GM18870 (cell line): Measurements from ENCODE around the gene TMEM35B.
"Not testable (repeated sequence)": the region's sequence is repeated elsewhere in the genome, so short reads cannot be mapped to it uniquely, and the experiment has no call there.

ENCODE experiments used
- ATAC-seq: cut with Tn5 transposase; IDR thresholded peaks from one replicate; pipeline ENCODE4 v1.9.1; 2021; ENCODE audit warnings: moderate library complexity; ENCODE audit not compliant: unreplicated experiment

The TMEM35B gene

GRCh38 chr1:34976384-34977209, 8.6 kb downstream of the TMEM35B start:
- ATAC-seq, result no peak

- no peak for ATAC-seq
Measured at GRCh38 chr1:34975771-34976170, 9.4 kb downstream of the TMEM35B start.

GRCh38 chr1:34975338-34975737, 9.8 kb downstream of the TMEM35B start:
- no peak for ATAC-seq

GRCh38 chr1:34974626-34975025, 10.5 kb downstream of the TMEM35B start:
- no peak for ATAC-seq

DNA sequence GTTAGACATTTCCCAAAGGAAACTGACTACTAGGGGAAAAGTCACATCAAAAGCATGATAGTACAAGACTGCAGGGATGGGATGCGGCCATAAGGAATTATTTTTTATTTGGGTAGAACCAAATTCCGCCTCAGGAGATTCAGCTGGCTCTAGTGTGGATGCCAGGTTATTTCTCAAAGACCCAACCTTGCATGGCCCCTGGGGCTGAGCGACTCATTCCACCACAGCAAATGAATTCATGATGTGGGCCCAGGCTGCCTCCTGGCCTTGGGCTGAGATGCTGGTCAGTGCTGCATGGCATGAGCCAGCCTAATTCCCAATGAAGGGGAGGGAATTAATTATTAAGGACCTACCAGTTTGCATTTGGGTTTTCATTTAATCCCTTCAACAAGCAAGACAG, 11.8 kb downstream of the TMEM35B start:
- ATAC-seq, result no peak

DNA sequence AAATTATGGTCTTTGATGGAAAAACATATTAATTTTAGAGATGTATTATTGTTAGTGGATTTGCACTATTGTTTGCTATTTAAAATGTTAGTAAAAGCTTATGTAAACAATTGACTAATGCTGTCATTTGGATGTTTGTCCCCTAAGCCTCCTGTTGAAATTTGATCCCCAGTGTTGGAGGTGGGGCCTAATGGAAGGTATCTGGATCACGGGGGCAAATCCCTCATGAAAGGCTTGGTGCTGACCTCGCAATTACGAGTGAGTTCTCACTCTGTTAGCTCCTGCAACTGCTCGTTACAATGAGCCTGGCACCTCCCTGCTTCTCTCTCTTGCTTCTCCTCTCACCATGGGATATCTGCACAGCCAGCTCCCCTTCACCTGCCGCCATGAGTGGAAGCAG, 14.3 kb downstream of the TMEM35B start:
- ATAC-seq, result no peak

- no peak for ATAC-seq
Measured at GRCh38 chr1:34970220-34970735, 14.9 kb downstream of the TMEM35B start.

- not testable (repeated sequence) for ATAC-seq
Measured at GRCh38 chr1:34968297-34968696, 16.9 kb downstream of the TMEM35B start.

DNA sequence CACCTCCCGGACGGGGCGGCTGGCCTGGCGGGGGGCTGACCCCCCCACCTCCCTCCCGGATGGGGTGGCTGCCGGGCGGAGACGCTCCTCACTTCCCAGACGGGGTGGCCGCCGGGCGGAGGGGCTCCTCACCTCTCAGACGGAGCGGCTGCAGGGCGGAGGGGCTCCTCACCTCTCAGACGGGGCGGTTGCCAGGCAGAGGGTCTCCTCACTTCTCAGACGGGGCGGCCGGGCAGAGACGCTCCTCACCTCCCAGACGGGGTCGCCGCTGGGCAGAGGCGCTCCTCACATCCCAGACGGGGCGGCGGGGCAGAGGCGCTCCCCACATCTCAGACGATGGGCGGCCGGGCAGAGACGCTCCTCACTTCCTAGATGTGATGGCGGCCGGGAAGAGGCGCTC, 17.5 kb downstream of the TMEM35B start:
- not testable (repeated sequence) for ATAC-seq

- no peak for ATAC-seq
Measured at GRCh38 chr1:34965597-34965996, 19.6 kb downstream of the TMEM35B start.

GRCh38 chr1:34950428-34950827, 34.7 kb downstream of the TMEM35B start:
- no peak for ATAC-seq

GRCh38 chr1:34948739-34949138, 36.4 kb downstream of the TMEM35B start:
- not testable (repeated sequence) for ATAC-seq

- not testable (repeated sequence) for ATAC-seq
Measured at GRCh38 chr1:34947641-34948314, 37.4 kb downstream of the TMEM35B start.

- no peak for ATAC-seq
Measured at GRCh38 chr1:34946211-34946610, 38.9 kb downstream of the TMEM35B start.

DNA sequence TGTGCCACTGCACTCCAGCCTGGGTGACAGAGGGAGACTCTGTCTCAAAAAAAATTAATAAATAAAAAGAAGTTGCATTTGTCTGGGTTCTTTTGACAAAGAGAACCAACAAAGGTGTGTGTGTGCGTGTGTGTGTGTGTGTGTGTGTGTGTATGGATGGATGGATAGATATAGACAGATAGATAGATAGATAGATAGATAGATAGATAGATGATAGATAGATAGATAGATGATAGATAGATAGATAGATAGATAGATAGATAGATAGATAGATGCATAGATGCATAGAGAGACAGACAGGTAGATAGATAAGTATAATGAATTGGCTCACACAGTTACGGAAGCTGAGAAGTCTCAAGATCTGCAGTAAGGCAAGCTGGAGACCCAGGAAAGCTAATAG, 43.3 kb downstream of the TMEM35B start:
- not testable (repeated sequence) for ATAC-seq
